HCT116 (cell line): Measurements from ENCODE around the gene MRPL18. TPM values are rescaled to one million over a fixed set of nuclear protein-coding genes. Genes with fewer than 3 reads are reported as not detected.

Source experiments
- ATAC-seq: fragments of 200-7000 bp; cut with Tn5 transposase; 2 replicates; pipeline ENCODE4 v1.9.1; 2020; ENCODE audit warnings: mild to moderate bottlenecking, moderate library complexity
- BruUV-seq: library from RNA; stranded (reverse); fragments of 400-500 nt; replicated peaks from 2 replicates; lab custom pipeline; 2021; lab: Mats Ljungman, UMichigan
- CTCF ChIA-PET: fragments of 300-600 bp; sonication (Branson Sonifier 250); formaldehyde crosslinking; loops from one replicate; lab custom pipeline; 2021; ENCODE audit warnings: antibody characterized with exemption; lab: Charles Lee
- POLR2A ChIA-PET: fragments of 300-600, 350-600 bp; sonication (Branson Sonifier 250); formaldehyde crosslinking; loops from one replicate; lab custom pipeline; 2021; ENCODE audit warnings: antibody characterized with exemption; lab: Charles Lee
- RAD21 ChIA-PET, 2 experiments: fragments of 300-600 bp; sonication (Branson Sonifier 250); formaldehyde crosslinking; loops; one replicate each; lab custom pipeline; 2023; ENCODE audit warnings: low total read pairs in 2 of 2; ENCODE audit not compliant: uncharacterized antibody in 2 of 2, unreplicated experiment in 2 of 2, low non-redundant PET in 1 of 2; lab: Charles Lee
- DNase-seq: peaks from one replicate; pipeline ENCODE4 v3.0.0-alpha.2; 2010; ENCODE audit warnings: low read depth, low spot score
- H2AFZ ChIP-seq: fragments of 200-600 bp; shearing (Covaris generic), sonication (generic); 2 replicates; pipeline ENCODE4 v1.6.1; 2017; ENCODE audit warnings: low read depth, mixed run types, mixed read lengths, antibody characterized with exemption, low read length; ENCODE audit not compliant: poor library complexity, severe bottlenecking
- H3K27ac ChIP-seq: 2 replicates; pipeline ENCODE4 v1.5.1; 2012; ENCODE audit warnings: low read depth, low read length
- H3K27me3 ChIP-seq: fragments of 200-600 bp; sonication (generic); 2 replicates; pipeline ENCODE4 v1.6.1; 2016; ENCODE audit warnings: mixed run types, low read length, mixed read lengths; ENCODE audit not compliant: insufficient read depth
- H3K36me3 ChIP-seq, 2 experiments: fragments of 200-500 bp in 1 of 2; fragments of 200-600 bp in 1 of 2; sonication (Bioruptor generic) in 1 of 2; sonication (generic) in 1 of 2; 2 replicates each; pipeline versions ENCODE4 v1.5.1 to v1.6.1; 2014 to 2016; ENCODE audit warnings: low read length in 2 of 2, inconsistent platforms in 1 of 2, mixed read lengths in 1 of 2, mixed run types in 1 of 2; ENCODE audit not compliant: insufficient read depth in 2 of 2, control insufficient read depth in 1 of 2
- H3K4me1 ChIP-seq, 2 experiments: fragments of 200-600 bp in 1 of 2; sonication (generic) in 1 of 2; 2 replicates each; pipeline versions ENCODE4 v1.5.1 to v1.6.1; 2012 to 2017; ENCODE audit warnings: low read length in 2 of 2, inconsistent platforms in 1 of 2, mild to moderate bottlenecking in 1 of 2, mixed read lengths in 1 of 2, mixed run types in 1 of 2, moderate library complexity in 1 of 2; ENCODE audit not compliant: insufficient read depth in 2 of 2, control insufficient read depth in 1 of 2
- H3K4me2 ChIP-seq: fragments of 200-600 bp; sonication (generic); 2 replicates; pipeline ENCODE4 v1.6.1; 2017; ENCODE audit warnings: mixed run types, low read length, mixed read lengths
- H3K4me3 ChIP-seq, 2 experiments: fragments of 200-600 bp in 1 of 2; sonication (generic) in 1 of 2; replicated peaks in 1 of 2; 2 replicates each; pipeline ENCODE4 v1.5.1; 2011 to 2016; ENCODE audit warnings: low read length in 2 of 2, control low read depth in 1 of 2, low read depth in 1 of 2, mild to moderate bottlenecking in 1 of 2, mixed read lengths in 1 of 2, mixed run types in 1 of 2
- H3K79me2 ChIP-seq: fragments of 200-600 bp; sonication (generic); 2 replicates; pipeline ENCODE4 v1.6.1; 2017; ENCODE audit warnings: mild to moderate bottlenecking, mixed run types, low read length, moderate library complexity, mixed read lengths; ENCODE audit not compliant: insufficient read depth
- H3K9ac ChIP-seq: fragments of 200-600 bp; sonication (generic); 2 replicates; pipeline ENCODE4 v1.6.1; 2016; ENCODE audit warnings: low read length, mixed read lengths
- H3K9me2 ChIP-seq: fragments of 200-600 bp; sonication (generic), shearing (Covaris generic); 2 replicates; pipeline ENCODE4 v1.6.1; 2017; ENCODE audit warnings: mixed run types, mild to moderate bottlenecking, moderate library complexity; ENCODE audit not compliant: insufficient read depth
- H3K9me3 ChIP-seq, 2 experiments: fragments of 200-500 bp in 1 of 2; fragments of 200-600 bp in 1 of 2; sonication (Bioruptor generic) in 1 of 2; sonication (generic) in 1 of 2; 2 replicates each; pipeline ENCODE4 v1.6.1; 2014 to 2017; ENCODE audit warnings: low read length in 2 of 2, mixed read lengths in 2 of 2, inconsistent platforms in 1 of 2, low read depth in 1 of 2, mild to moderate bottlenecking in 1 of 2, mixed run types in 1 of 2, moderate library complexity in 1 of 2; ENCODE audit not compliant: control insufficient read depth in 1 of 2, insufficient read depth in 1 of 2
- H4K20me1 ChIP-seq: fragments of 200-600 bp; sonication (generic), shearing (Covaris generic); 2 replicates; pipeline ENCODE4 v1.6.1; 2017; ENCODE audit warnings: mixed run types, mild to moderate bottlenecking, moderate library complexity; ENCODE audit not compliant: insufficient read depth
- CBX3 ChIP-seq: IDR thresholded peaks from 2 replicates; pipeline ENCODE4 v1.6.1; 2012; ENCODE audit warnings: low read depth
- EGR1 ChIP-seq: IDR thresholded peaks from 2 replicates; pipeline ENCODE4 v1.6.1; 2012; ENCODE audit warnings: low read depth
- ELF1 ChIP-seq: IDR thresholded peaks from 2 replicates; pipeline ENCODE4 v1.6.1; 2012; ENCODE audit warnings: low read depth, borderline replicate concordance
- JUND ChIP-seq: IDR thresholded peaks from 2 replicates; pipeline ENCODE4 v1.6.1; 2012
- POLR2A ChIP-seq: IDR thresholded peaks from 2 replicates; pipeline ENCODE4 v1.7.0; 2011; ENCODE audit warnings: borderline replicate concordance; ENCODE audit not compliant: insufficient read depth, insufficient read length; ENCODE audit errors: extremely low read depth
- POLR2AphosphoS5 ChIP-seq: IDR thresholded peaks from 2 replicates; pipeline ENCODE4 v1.6.1; 2011; ENCODE audit warnings: mild to moderate bottlenecking, low read depth, low read length, moderate library complexity
- RAD21 ChIP-seq: IDR thresholded peaks from 2 replicates; pipeline ENCODE4 v1.6.1; 2012; ENCODE audit warnings: low read depth, mild to moderate bottlenecking
- SIN3A ChIP-seq: IDR thresholded peaks from 2 replicates; pipeline ENCODE4 v1.6.1; 2012; ENCODE audit warnings: low read depth
- SRF ChIP-seq: IDR thresholded peaks from 2 replicates; pipeline ENCODE4 v1.6.1; 2012; ENCODE audit warnings: low read depth
- TCF7L2 ChIP-seq: IDR thresholded peaks from 2 replicates; pipeline ENCODE4 v1.7.0; 2011; ENCODE audit warnings: borderline replicate concordance, inconsistent platforms; ENCODE audit not compliant: insufficient read depth, insufficient read length; ENCODE audit errors: extremely low read depth
- YY1 ChIP-seq: IDR thresholded peaks from 2 replicates; pipeline ENCODE4 v1.6.1; 2011; ENCODE audit warnings: low read length, low read depth, moderate library complexity, mild to moderate bottlenecking; ENCODE audit not compliant: insufficient replicate concordance; ENCODE audit errors: extremely low read depth
- ZFX ChIP-seq: fragments of 450-650 bp; IDR thresholded peaks from 2 replicates; pipeline ENCODE4 v1.6.1; 2017
- ZNF274 ChIP-seq: fragments of 200-500 bp; sonication (Bioruptor generic); IDR thresholded peaks from 2 replicates; pipeline ENCODE4 v1.6.1; 2014; ENCODE audit warnings: mild to moderate bottlenecking, low read depth, low read length, inconsistent platforms
- intact Hi-C: fragments of 100-400 bp; cut with micrococcal nuclease; formaldehyde crosslinking; loops from 2 replicates; pipeline ENCODE4 v1.10.0; 2022
- total RNA-seq: library from RNA; stranded (reverse); gene quantifications from one replicate; pipeline ENCODE4 v1.2.1, GENCODE V29; 2021; ENCODE audit not compliant: unreplicated experiment
- TF ChIP-seq, protein P1 (sequence below): IDR thresholded peaks from 2 replicates; pipeline ENCODE4 v1.6.1; 2012
- TF ChIP-seq, protein P2 (sequence below), 3 experiments: fragments of 200-600 bp in 1 of 3; sonication (generic) in 1 of 3; IDR thresholded peaks in 2 of 3; conservative IDR thresholded peaks in 1 of 3; 2 replicates each; pipeline ENCODE4 v1.5.1; 2012 to 2017; ENCODE audit warnings: low read depth in 2 of 3, low read length in 2 of 3, antibody characterized with exemption in 1 of 3, borderline replicate concordance in 1 of 3, control low read depth in 1 of 3, mild to moderate bottlenecking in 1 of 3, mixed read lengths in 1 of 3, mixed run types in 1 of 3, moderate library complexity in 1 of 3; ENCODE audit not compliant: insufficient read depth in 1 of 3
- TF ChIP-seq, protein P3 (sequence below): IDR thresholded peaks from 2 replicates; pipeline ENCODE4 v1.6.1; 2011; ENCODE audit warnings: mild to moderate bottlenecking, low read length, moderate library complexity; ENCODE audit not compliant: insufficient replicate concordance; ENCODE audit errors: extremely low read depth
- TF ChIP-seq, protein P4 (sequence below): IDR thresholded peaks from 2 replicates; pipeline ENCODE4 v1.6.1; 2012; ENCODE audit warnings: low read depth

The MRPL18 gene
- total RNA-seq, 1 experiment from 2014 or later = 106 TPM

DNA sequence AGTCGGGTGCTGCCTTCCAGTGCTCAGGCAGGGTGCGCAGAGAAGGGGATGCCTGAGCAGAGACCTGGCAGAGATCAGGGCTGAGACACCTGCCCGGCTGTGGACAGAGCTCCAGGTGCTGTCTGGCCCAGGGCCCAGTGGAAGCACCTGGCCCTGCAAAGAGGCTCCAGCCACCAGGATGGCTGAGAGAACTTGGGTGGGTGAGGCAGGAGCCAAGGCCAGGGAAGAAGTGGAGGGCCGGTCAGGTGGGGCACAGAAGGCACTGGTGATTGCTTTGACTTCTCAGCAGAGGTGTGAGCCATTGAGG, 41.1 kb downstream of the MRPL18 start:
- Histone ChIP-seq H3K4me3 (no peak overlapping the region), H3K27ac (no peak overlapping the region), H3K9me3 (no peaks in the 10 kb centered on the region), H4K20me1 (no peaks in the 10 kb centered on the region), H3K36me3 (no peaks in the 10 kb centered on the region), H3K9ac (no peak overlapping the region), H3K4me1 (peaks cover 0 to 5% of the 10 kb centered on the region in 2 experiments; a peak in 1 of 4 replicates), H2AFZ (no peak overlapping the region), H3K4me2 (no peak overlapping the region), H3K79me2 (no peaks in the 10 kb centered on the region), H3K27me3 (no peaks in the 10 kb centered on the region), H3K9me2 (no peaks in the 10 kb centered on the region)
- POLR2A ChIA-PET = no interaction called here
- CTCF ChIA-PET = no interaction called here
- DNase-seq (no peak), ATAC-seq (no peak)
- intact Hi-C loops = no loop called here
- TF ChIP-seq POLR2A (no peak), TCF7L2 (no peak), SIN3A (no peak), YY1 (no peak), JUND (no peak), CBX3 (no peak), RAD21 (no peak), ZFX (no peak), POLR2AphosphoS5 (no peak), ZNF274 (no peak), SRF (no peak), EGR1 (no peak), ELF1 (no peak)
- TF ChIP-seq, protein P1, sequence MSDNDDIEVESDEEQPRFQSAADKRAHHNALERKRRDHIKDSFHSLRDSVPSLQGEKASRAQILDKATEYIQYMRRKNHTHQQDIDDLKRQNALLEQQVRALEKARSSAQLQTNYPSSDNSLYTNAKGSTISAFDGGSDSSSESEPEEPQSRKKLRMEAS = no peak
- TF ChIP-seq, protein P2, sequence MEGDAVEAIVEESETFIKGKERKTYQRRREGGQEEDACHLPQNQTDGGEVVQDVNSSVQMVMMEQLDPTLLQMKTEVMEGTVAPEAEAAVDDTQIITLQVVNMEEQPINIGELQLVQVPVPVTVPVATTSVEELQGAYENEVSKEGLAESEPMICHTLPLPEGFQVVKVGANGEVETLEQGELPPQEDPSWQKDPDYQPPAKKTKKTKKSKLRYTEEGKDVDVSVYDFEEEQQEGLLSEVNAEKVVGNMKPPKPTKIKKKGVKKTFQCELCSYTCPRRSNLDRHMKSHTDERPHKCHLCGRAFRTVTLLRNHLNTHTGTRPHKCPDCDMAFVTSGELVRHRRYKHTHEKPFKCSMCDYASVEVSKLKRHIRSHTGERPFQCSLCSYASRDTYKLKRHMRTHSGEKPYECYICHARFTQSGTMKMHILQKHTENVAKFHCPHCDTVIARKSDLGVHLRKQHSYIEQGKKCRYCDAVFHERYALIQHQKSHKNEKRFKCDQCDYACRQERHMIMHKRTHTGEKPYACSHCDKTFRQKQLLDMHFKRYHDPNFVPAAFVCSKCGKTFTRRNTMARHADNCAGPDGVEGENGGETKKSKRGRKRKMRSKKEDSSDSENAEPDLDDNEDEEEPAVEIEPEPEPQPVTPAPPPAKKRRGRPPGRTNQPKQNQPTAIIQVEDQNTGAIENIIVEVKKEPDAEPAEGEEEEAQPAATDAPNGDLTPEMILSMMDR (IDR thresholded peaks at IDR 0.05 in 2 of 3, conservative IDR thresholded peaks at IDR 0.05 in 1 of 3; ENCODE audit: borderline replicate concordance in 1 of 3, insufficient read depth in 1 of 3, low read depth in 2 of 3, low read length in 2 of 3) = no peak
- TF ChIP-seq, protein P3, sequence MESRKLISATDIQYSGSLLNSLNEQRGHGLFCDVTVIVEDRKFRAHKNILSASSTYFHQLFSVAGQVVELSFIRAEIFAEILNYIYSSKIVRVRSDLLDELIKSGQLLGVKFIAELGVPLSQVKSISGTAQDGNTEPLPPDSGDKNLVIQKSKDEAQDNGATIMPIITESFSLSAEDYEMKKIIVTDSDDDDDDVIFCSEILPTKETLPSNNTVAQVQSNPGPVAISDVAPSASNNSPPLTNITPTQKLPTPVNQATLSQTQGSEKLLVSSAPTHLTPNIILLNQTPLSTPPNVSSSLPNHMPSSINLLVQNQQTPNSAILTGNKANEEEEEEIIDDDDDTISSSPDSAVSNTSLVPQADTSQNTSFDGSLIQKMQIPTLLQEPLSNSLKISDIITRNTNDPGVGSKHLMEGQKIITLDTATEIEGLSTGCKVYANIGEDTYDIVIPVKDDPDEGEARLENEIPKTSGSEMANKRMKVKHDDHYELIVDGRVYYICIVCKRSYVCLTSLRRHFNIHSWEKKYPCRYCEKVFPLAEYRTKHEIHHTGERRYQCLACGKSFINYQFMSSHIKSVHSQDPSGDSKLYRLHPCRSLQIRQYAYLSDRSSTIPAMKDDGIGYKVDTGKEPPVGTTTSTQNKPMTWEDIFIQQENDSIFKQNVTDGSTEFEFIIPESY = no peak
- TF ChIP-seq, protein P4, sequence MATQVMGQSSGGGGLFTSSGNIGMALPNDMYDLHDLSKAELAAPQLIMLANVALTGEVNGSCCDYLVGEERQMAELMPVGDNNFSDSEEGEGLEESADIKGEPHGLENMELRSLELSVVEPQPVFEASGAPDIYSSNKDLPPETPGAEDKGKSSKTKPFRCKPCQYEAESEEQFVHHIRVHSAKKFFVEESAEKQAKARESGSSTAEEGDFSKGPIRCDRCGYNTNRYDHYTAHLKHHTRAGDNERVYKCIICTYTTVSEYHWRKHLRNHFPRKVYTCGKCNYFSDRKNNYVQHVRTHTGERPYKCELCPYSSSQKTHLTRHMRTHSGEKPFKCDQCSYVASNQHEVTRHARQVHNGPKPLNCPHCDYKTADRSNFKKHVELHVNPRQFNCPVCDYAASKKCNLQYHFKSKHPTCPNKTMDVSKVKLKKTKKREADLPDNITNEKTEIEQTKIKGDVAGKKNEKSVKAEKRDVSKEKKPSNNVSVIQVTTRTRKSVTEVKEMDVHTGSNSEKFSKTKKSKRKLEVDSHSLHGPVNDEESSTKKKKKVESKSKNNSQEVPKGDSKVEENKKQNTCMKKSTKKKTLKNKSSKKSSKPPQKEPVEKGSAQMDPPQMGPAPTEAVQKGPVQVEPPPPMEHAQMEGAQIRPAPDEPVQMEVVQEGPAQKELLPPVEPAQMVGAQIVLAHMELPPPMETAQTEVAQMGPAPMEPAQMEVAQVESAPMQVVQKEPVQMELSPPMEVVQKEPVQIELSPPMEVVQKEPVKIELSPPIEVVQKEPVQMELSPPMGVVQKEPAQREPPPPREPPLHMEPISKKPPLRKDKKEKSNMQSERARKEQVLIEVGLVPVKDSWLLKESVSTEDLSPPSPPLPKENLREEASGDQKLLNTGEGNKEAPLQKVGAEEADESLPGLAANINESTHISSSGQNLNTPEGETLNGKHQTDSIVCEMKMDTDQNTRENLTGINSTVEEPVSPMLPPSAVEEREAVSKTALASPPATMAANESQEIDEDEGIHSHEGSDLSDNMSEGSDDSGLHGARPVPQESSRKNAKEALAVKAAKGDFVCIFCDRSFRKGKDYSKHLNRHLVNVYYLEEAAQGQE = no peak
- RAD21 ChIA-PET = no interaction called here
- BruUV-seq = no TSS peak
